NCI-H524 (cell line): ENCODE data around the gene AP1G1.
"Not testable (repeated sequence)": the region's sequence is repeated elsewhere in the genome, so short reads cannot be mapped to it uniquely, and the experiment has no call there.

Source experiments
- DNase-seq, 2 experiments: peaks; one replicate each; lab custom pipeline; 2025; lab: John Stamatoyannopoulos, UW

The AP1G1 gene

GRCh38 chr16:71700831-71701230, 107.8 kb downstream of the AP1G1 start:
- DNase-seq, result no peak

GRCh38 chr16:71698491-71698890, 110.1 kb downstream of the AP1G1 start:
- peak in 1 of 2 experiments; percentile 26 for DNase-seq

GRCh38 chr16:71693164-71693563, 115.5 kb downstream of the AP1G1 start:
- DNase-seq, result no peak

GRCh38 chr16:71689901-71690300, 118.7 kb downstream of the AP1G1 start:
- no peak for DNase-seq

DNA sequence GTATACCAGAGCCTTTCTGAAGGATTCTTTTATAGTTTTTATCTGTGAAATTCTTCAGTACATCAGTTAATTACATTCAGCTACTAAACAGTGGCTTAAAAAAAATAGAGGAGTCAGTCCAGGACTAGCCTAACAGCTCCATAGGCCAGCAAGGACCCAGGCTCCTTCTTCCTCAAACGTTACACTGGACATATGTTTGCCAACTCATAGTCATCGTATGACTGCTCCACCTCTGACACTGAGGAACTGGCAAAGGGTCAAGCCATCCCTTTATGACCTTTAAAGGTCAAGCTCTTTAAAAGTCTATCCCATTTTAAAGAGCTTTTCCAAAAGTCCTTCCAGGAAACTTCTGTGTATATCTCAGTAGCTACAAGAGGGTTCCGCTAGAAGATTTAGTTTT, 120.8 kb downstream of the AP1G1 start:
- no peak for DNase-seq

DNA sequence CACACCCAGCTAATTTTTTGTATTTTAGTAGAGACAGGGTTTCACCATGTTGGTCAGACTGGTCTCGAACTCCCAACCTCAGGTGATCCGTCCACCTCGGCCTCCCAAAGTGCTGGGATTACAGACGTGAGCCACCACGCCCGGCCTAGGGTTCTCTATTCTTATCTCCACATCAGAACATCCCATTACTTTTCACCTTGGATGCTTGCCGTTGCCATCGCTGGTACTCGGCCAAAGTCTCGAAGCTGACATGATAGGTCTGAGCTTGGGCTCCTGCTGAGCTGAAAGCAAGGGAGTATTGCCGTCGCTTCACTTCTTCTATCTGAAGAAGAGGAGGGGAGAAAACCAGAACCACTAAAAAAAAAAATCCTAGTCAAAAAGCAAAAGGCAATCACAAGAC, 124.4 kb downstream of the AP1G1 start:
- DNase-seq, result not testable (repeated sequence)

GRCh38 chr16:71681360-71681759, 127.3 kb downstream of the AP1G1 start:
- no peak for DNase-seq
